H9 (cell line): ENCODE measurements around the gene DDX39A. TPM values are rescaled to one million over a fixed set of nuclear protein-coding genes. Genes with fewer than 3 reads are reported as not detected.

Experiments
- DNase-seq: peaks from one replicate; pipeline ENCODE4 v3.0.0-alpha.2; 2017
- H2AFZ ChIP-seq: one replicate; pipeline ENCODE4 v1.6.1; 2013; ENCODE audit warnings: mild to moderate bottlenecking, low read length, control low read depth, moderate library complexity
- H2AK5ac ChIP-seq: 2 replicates; pipeline ENCODE4 v1.6.1; 2013; ENCODE audit warnings: low read length, control low read depth, mixed read lengths; ENCODE audit not compliant: insufficient read length
- H2BK120ac ChIP-seq: one replicate; pipeline ENCODE4 v1.6.1; 2013; ENCODE audit warnings: low read depth, mild to moderate bottlenecking, low read length, control low read depth, inconsistent platforms; ENCODE audit not compliant: poor library complexity, severe bottlenecking
- H2BK12ac ChIP-seq: 2 replicates; pipeline ENCODE4 v1.6.1; 2013; ENCODE audit warnings: low read length, control low read depth, mixed read lengths, low read depth; ENCODE audit not compliant: insufficient read length
- H2BK15ac ChIP-seq: 2 replicates; pipeline ENCODE4 v1.6.1; 2013; ENCODE audit warnings: low read depth, low read length, control low read depth
- H2BK20ac ChIP-seq: one replicate; pipeline ENCODE4 v1.6.1; 2013; ENCODE audit warnings: low read depth, mild to moderate bottlenecking, low read length, control low read depth, inconsistent platforms; ENCODE audit not compliant: poor library complexity, severe bottlenecking
- H2BK5ac ChIP-seq: 2 replicates; pipeline ENCODE4 v1.6.1; 2013; ENCODE audit warnings: low read length, control low read depth, mixed read lengths; ENCODE audit not compliant: insufficient read length
- H3K14ac ChIP-seq: 2 replicates; pipeline ENCODE4 v1.6.1; 2013; ENCODE audit warnings: low read length, control low read depth; ENCODE audit not compliant: insufficient read depth
- H3K18ac ChIP-seq: 2 replicates; pipeline ENCODE4 v1.6.1; 2013; ENCODE audit warnings: low read depth, mild to moderate bottlenecking, mixed read lengths, low read length, control low read depth; ENCODE audit not compliant: insufficient read length
- H3K23ac ChIP-seq: 2 replicates; pipeline ENCODE4 v1.6.1; 2013; ENCODE audit warnings: low read length, control low read depth, mixed read lengths, low read depth; ENCODE audit not compliant: insufficient read length
- H3K23me2 ChIP-seq: 2 replicates; pipeline ENCODE4 v1.6.1; 2013; ENCODE audit warnings: low read depth, mild to moderate bottlenecking, mixed read lengths, low read length, control low read depth; ENCODE audit not compliant: insufficient read length, poor library complexity, severe bottlenecking
- H3K27ac ChIP-seq: 2 replicates; pipeline ENCODE4 v1.5.1; 2013; ENCODE audit warnings: low read length, control low read depth, mixed read lengths, low read depth; ENCODE audit not compliant: insufficient read length
- H3K27me3 ChIP-seq: 2 replicates; pipeline ENCODE4 v1.6.1; 2013; ENCODE audit warnings: low read length, control low read depth, inconsistent platforms; ENCODE audit not compliant: insufficient read depth
- H3K4ac ChIP-seq: 2 replicates; pipeline ENCODE4 v1.6.1; 2013; ENCODE audit warnings: low read depth, mild to moderate bottlenecking, control low read depth, inconsistent platforms, low read length, moderate library complexity
- H3K4me1 ChIP-seq: 2 replicates; pipeline ENCODE4 v1.6.1; 2013; ENCODE audit warnings: low read length, control low read depth, inconsistent platforms; ENCODE audit not compliant: insufficient read depth
- H3K4me2 ChIP-seq: 2 replicates; pipeline ENCODE4 v1.6.1; 2013; ENCODE audit warnings: low read length, control low read depth, mixed read lengths; ENCODE audit not compliant: insufficient read length, insufficient read depth
- H3K56ac ChIP-seq: 2 replicates; pipeline ENCODE4 v1.6.1; 2013; ENCODE audit warnings: low read depth, mild to moderate bottlenecking, mixed read lengths, low read length, control low read depth; ENCODE audit not compliant: insufficient read length
- H3K79me1 ChIP-seq: 2 replicates; pipeline ENCODE4 v1.6.1; 2013; ENCODE audit warnings: low read depth, mild to moderate bottlenecking, moderate library complexity, low read length, control low read depth, inconsistent platforms; ENCODE audit not compliant: insufficient read depth, poor library complexity, severe bottlenecking
- H3K79me2 ChIP-seq: 2 replicates; pipeline ENCODE4 v1.6.1; 2013; ENCODE audit warnings: low read length, control low read depth, inconsistent platforms; ENCODE audit not compliant: insufficient read depth
- H3K9ac ChIP-seq: 2 replicates; pipeline ENCODE4 v1.6.1; 2013; ENCODE audit warnings: low read length, control low read depth, mixed read lengths; ENCODE audit not compliant: insufficient read length; ENCODE audit errors: extremely low read depth
- H3K9me3 ChIP-seq: one replicate; pipeline ENCODE4 v1.6.1; 2013; ENCODE audit warnings: low read depth, low read length, inconsistent platforms; ENCODE audit not compliant: control insufficient read depth
- H3T11ph ChIP-seq: one replicate; pipeline ENCODE4 v1.6.1; 2013; ENCODE audit warnings: mild to moderate bottlenecking, low read length, control low read depth, inconsistent platforms
- H4K20me1 ChIP-seq: one replicate; pipeline ENCODE4 v1.6.1; 2013; ENCODE audit not compliant: control insufficient read depth, insufficient read length, insufficient read depth
- H4K5ac ChIP-seq: 2 replicates; pipeline ENCODE4 v1.6.1; 2013; ENCODE audit warnings: low read depth, mild to moderate bottlenecking, mixed read lengths, low read length, control low read depth; ENCODE audit not compliant: insufficient read length
- H4K8ac ChIP-seq: replicated peaks from 2 replicates; pipeline ENCODE4 v1.6.1; 2013; ENCODE audit warnings: low read length, control low read depth, mixed read lengths, low read depth; ENCODE audit not compliant: insufficient read length
- H4K91ac ChIP-seq: 2 replicates; pipeline ENCODE4 v1.6.1; 2013; ENCODE audit warnings: low read depth, mild to moderate bottlenecking, moderate library complexity, mixed read lengths, low read length, control low read depth; ENCODE audit not compliant: insufficient read length
- H3K27ac Mint-ChIP-seq, 3 experiments: 2 replicates in 2 of 3; 3 replicates in 1 of 3; pipeline ENCODE4 v1.8.0; 2020 to 2021; ENCODE audit warnings: mixed read lengths in 3 of 3, mild to moderate bottlenecking in 1 of 3, moderate library complexity in 1 of 3
- H3K27me3 Mint-ChIP-seq: 2 replicates; pipeline ENCODE4 v1.8.0; 2021; ENCODE audit warnings: low read depth, mild to moderate bottlenecking, moderate library complexity, mixed read lengths
- H3K36me3 Mint-ChIP-seq, 3 experiments: 2 replicates in 2 of 3; 3 replicates in 1 of 3; pipeline ENCODE4 v1.8.0; 2020 to 2021; ENCODE audit warnings: low read depth in 3 of 3, mixed read lengths in 3 of 3; ENCODE audit not compliant: insufficient read depth in 1 of 3
- H3K4me1 Mint-ChIP-seq, 2 experiments: 2 replicates each; pipeline ENCODE4 v1.8.0; 2020; ENCODE audit warnings: mixed read lengths in 2 of 2
- H3K4me3 Mint-ChIP-seq, 2 experiments: 2 replicates in 1 of 2; 3 replicates in 1 of 2; pipeline ENCODE4 v1.8.0; 2020 to 2021; ENCODE audit warnings: mild to moderate bottlenecking in 2 of 2, mixed read lengths in 2 of 2, moderate library complexity in 1 of 2
- H3K9me3 Mint-ChIP-seq, 2 experiments: 2 replicates in 1 of 2; 3 replicates in 1 of 2; pipeline ENCODE4 v1.8.0; 2020; ENCODE audit warnings: mild to moderate bottlenecking in 2 of 2, mixed read lengths in 2 of 2, moderate library complexity in 1 of 2
- CTCF ChIP-seq: fragments of 200-600 bp; sonication (generic); conservative IDR thresholded peaks from 3 replicates; pipeline ENCODE4 v1.8.0; 2021; ENCODE audit warnings: antibody characterized with exemption, mild to moderate bottlenecking
- WGBS: extraction: QIAGEN DNeasy Blood & Tissue Kit; methylation state at CpG from one replicate; pipeline ENCODE4 v1.1.7; 2013; ENCODE audit warnings: missing lambda C conversion rate, low lambda C conversion rate, mixed read lengths; ENCODE audit not compliant: insufficient read length; ENCODE audit errors: extremely low coverage; 5-methylcytosine and 5-hydroxymethylcytosine counted together
- total RNA-seq: library from RNA; stranded (reverse); gene quantifications from 2 replicates; pipeline ENCODE4 v1.2.1, GENCODE V29; 2021

The DDX39A gene
- total RNA-seq, 1 experiment from 2014 or later, result 137 TPM

- H2BK12ac ChIP-seq, result no peak within 1 kb of the TSS
- H3K27me3 Mint-ChIP-seq, result peaks cover 20% of the 10 kb centered on the region
- no peak within 1 kb of the TSS for H4K8ac ChIP-seq
- H3K23ac ChIP-seq, result no peak within 1 kb of the TSS
- no CpG with 5 or more reads among the region's 85 CpGs for WGBS
- peaks cover 7 to 10% of the 10 kb centered on the region in 2 experiments for H3K4me1 Mint-ChIP-seq
- H4K91ac ChIP-seq, result no peak within 1 kb of the TSS
- H2BK15ac ChIP-seq, result no peak within 1 kb of the TSS
- H3K9me3 ChIP-seq, result no peaks in the 10 kb centered on the region
- H3K4me3 Mint-ChIP-seq, result peak within 1 kb of the TSS; percentile 74 to 82
- no peaks in the 10 kb centered on the region for H3K9me3 Mint-ChIP-seq
- H3T11ph ChIP-seq, result no peak within 1 kb of the TSS
- H3K27ac ChIP-seq, result no peak within 1 kb of the TSS
- H3K36me3 Mint-ChIP-seq, result peaks cover 0 to 8% (median 0%) of the 10 kb centered on the region in 3 experiments; a peak in 2 of 7 replicates
- TF ChIP-seq CTCF, result no peak
- H3K14ac ChIP-seq, result peak within 1 kb of the TSS; percentile 17; the same call in 1 of the 2 replicates
- H3K56ac ChIP-seq, result no peak within 1 kb of the TSS
- H2BK5ac ChIP-seq, result no peak within 1 kb of the TSS
- H2BK120ac ChIP-seq, result no peak within 1 kb of the TSS
- peaks cover 4% of the 10 kb centered on the region for H3K79me1 ChIP-seq
- peaks cover 1% of the 10 kb centered on the region; the same call in 1 of the 2 replicates for H3K79me2 ChIP-seq
- no peak within 1 kb of the TSS for H3K4ac ChIP-seq
- H3K27ac Mint-ChIP-seq, result peak within 1 kb of the TSS in 1 of 3 experiments; percentile 18; a peak in 2 of 7 replicates
- H3K4me2 ChIP-seq, result peak within 1 kb of the TSS; percentile 44
- H2BK20ac ChIP-seq, result no peak within 1 kb of the TSS
- H4K5ac ChIP-seq, result no peak within 1 kb of the TSS
- no peaks in the 10 kb centered on the region for H3K27me3 ChIP-seq
- H2AFZ ChIP-seq, result no peak within 1 kb of the TSS
- peak; percentile 67 for DNase-seq
- H3K4me1 ChIP-seq, result no peaks in the 10 kb centered on the region
- H4K20me1 ChIP-seq, result no peaks in the 10 kb centered on the region
- no peak within 1 kb of the TSS for H3K18ac ChIP-seq
- H3K9ac ChIP-seq, result peak within 1 kb of the TSS; percentile 59
- peaks cover 7% of the 10 kb centered on the region for H3K23me2 ChIP-seq
- H2AK5ac ChIP-seq, result no peak within 1 kb of the TSS
Observed at GRCh38 chr19:14432791-14433553, 13.8 kb upstream of the DDX39A start, which contains the start of gene PKN1. Gene PKN1 (plus strand): TSS chr19:14433306. CDS start chr19:14433522, 216 bp downstream.
